Stimulated activated CD8-positive, alpha-beta memory T cell treated with anti-CD3 and anti-CD28 coated beads, Interleukin-12 subunit alpha, Interleukin-12 subunit beta, amount 100 ng/mL, for 1 hour (primary cell): ENCODE results near the gene RUNX1.

Experiments used
- DNase-seq: peaks from one replicate; pipeline ENCODE4 v3.0.0-alpha.2; 2020; ENCODE audit warnings: low read depth

RUNX1 gene

DNA sequence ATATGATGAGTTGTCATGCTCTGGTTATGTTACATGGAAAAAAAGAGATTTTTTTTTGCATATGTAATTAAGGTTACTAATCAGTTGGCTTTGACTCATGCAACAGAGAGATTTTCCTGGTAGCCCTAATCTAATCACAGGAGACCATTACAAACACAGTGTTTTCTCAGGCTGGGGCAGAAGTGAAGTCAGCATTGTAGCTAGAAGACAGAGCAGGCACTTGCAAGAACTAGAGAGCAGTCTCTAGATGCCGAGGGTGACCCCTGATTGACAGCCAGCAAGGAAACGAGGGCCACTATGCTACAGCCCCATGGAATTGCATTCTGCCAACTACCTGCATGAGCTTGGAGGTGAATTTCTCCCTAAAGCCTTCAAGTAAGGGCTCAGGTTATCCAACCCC lies 151.3 kb downstream of the RUNX1 start:
- no peak for DNase-seq

DNA sequence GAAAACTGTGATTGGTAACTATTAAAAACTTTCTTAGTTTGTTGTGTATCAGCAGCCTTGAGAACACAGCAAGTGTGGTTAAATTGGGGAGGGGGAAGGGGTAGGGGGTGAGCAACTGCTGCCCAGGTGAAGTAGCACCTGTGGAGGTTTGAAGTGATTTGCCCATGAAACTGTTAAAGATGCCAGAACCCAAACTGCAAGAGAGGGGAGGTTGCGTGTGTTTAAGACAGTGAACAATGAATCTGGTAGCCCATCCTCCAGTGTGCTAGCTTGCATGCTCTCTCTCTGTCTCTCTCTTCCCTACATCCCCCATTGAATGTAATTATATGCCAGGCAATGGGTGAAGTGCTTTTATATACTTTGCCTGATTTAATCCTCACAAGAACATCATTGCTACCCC lies 154.7 kb downstream of the RUNX1 start:
- DNase-seq = no peak

GRCh38 chr21:34892209-34892608 lies 156.9 kb downstream of the RUNX1 start:
- DNase-seq = no peak

DNA sequence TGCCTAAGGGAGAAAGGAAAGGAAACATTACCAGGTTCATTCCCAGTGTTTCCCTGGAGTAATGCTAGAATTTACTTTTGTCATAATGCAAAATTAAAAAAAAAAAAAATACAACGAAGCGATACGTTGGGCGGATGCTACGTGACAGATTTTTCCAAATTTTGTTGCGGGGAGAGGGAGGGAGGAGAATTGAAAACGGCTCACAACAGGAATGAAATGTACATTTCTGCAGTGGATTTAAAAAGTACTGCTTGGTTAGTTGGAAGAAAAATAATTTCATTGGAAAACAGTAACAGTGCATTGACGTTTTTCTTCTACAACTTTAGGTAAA lies 157.5 kb downstream of the RUNX1 start:
- no peak for DNase-seq

GRCh38 chr21:34890724-34891612 lies 158.1 kb downstream of the RUNX1 start:
- no peak for DNase-seq

GRCh38 chr21:34890470-34890723 lies 158.7 kb downstream of the RUNX1 start:
- DNase-seq = no peak

DNA sequence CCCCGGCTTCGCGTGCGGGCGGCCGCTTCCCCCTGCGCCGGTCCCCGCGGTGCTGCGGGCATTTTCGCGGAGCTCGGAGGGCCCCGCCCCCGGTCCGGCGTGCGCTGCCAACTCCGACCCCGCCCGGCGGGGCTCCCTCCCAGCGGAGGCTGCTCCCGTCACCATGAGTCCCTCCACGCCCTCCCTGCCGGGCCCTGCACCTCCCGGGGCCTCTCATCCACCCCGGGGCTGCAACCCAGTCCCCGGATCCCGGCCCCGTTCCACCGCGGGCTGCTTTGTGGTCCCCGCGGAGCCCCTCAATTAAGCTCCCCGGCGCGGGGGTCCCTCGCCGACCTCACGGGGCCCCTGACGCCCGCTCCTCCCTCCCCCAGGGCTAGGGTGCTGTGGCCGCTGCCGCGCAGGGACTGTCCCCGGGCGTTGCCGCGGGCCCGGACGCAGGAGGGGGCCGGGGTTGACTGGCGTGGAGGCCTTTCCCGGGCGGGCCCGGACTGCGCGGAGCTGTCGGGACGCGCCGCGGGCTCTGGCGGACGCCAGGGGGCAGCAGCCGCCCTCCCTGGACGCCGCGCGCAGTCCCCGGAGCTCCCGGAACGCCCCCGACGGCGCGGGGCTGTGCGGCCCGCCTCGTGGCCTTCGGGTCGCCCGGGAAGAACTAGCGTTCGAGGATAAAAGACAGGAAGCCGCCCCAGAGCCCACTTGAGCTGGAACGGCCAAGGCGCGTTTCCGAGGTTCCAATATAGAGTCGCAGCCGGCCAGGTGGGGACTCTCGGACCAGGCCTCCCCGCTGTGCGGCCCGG lies 159.2 kb downstream of the RUNX1 start:
- DNase-seq = peak; percentile 52

DNA sequence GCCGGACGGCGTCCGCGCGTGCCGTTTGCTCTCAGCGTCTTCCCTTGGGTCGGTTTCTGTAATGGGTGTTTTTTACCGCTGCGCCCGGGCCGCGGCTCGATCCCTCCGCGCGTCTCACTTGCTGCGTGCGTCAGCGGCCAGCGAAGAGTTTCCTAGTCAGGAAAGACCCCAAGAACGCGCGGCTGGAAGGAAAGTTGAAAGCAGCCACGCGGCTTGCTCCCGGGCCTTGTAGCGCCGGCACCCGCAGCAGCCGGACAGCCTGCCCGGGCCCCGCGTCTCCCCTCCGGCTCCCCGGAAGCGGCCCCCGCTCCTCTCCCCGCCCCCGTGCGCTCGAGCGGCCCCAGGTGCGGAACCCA lies 159.8 kb downstream of the RUNX1 start:
- DNase-seq = no peak

DNA sequence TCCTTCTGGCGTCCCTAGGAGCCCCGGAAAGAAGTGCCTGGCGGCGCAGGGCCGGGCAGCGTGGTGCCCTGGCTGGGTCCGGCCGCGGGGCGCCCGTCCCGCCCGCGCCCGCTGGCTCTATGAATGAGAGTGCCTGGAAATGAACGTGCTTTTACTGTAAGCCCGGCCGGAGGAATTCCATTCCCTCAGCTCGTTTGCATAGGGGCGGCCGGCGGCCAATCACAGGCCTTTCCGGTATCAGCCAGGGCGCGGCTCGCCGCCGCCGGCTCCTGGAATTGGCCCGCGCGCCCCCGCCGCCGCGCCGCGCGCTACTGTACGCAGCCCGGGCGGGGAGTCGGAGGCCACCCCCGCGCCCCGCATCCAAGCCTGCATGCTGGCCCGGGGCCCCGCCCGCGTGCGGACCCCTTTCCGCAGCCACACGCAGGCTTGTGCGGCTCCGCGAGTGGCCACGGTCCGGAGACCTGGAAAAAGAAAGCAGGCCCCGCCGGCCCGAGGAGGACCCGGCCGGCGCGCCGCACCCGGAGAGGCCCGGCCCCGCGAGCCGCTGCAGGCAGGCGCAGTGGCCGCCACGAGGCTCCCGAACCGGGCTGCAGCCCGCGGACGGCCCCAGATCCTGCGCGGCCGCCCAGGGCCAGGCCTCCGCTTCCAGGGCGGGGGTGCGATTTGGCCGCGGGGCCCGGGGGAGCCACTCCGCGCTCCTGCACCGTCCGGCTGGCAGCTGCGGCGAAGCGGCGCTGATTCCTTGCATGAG lies 160.4 kb downstream of the RUNX1 start:
- peak; percentile 51 for DNase-seq

GRCh38 chr21:34887725-34888568 lies 161.2 kb downstream of the RUNX1 start:
- peak; percentile 73 for DNase-seq

- DNase-seq = no peak
Measured at GRCh38 chr21:34887105-34887442, 162.0 kb downstream of the RUNX1 start.

DNA sequence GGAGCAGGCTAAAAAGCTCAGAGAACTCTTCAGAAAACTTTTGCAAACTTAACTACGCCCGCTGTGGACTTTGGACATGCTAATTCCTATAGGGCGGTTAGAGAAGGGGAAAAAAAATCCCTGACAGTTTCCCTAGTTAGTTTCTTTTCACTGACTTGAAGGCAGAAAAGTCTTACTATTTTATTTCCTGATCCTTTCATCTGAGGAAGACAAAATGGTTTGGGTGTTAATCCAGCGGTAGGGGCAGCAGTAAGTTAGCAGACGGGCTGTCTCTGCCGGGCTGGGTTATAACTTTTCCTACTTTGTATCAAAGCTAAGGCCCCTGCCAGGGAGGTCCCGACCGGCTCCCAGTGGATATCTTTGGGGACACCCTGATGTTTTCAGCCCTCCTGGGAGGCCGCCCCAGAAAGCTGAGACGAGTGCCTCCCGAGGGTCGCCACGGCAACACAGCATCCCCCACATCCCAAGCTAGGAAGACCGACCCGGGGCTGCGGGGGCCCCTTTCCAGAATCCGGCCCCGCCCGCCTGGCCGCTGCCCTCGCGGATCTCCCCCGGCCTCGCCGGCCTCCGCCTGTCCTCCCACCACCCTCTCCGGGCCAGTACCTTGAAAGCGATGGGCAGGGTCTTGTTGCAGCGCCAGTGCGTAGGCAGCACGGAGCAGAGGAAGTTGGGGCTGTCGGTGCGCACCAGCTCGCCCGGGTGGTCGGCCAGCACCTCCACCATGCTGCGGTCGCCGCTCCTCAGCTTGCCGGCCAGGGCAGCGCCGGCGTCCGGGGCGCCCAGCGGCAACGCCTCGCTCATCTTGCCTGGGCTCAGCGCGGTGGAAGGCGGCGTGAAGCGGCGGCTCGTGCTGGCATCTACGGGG lies 162.6 kb downstream of the RUNX1 start:
- no peak for DNase-seq

- no peak for DNase-seq
Measured at GRCh38 chr21:34885626-34886239, 163.4 kb downstream of the RUNX1 start.

DNA sequence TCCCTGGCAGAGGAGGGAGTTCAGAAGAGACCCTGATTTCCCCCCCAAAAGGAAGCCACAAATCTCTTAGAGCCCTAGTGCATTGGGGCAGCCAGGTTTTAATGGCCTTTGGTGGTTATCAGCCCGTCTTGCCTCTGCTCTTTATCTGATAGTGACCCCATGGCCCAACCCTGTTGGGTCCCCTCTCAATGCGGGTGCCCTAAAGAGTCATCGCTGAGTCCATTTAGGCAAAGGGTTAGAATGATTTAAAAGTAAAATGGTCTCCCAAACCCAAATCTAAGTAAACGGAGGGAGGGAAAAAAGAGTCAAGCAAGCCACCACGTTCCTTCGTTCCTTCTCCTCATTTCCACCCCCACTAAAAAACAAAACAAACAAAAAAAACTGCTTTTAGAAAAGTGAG lies 164.0 kb downstream of the RUNX1 start:
- no peak for DNase-seq

DNA sequence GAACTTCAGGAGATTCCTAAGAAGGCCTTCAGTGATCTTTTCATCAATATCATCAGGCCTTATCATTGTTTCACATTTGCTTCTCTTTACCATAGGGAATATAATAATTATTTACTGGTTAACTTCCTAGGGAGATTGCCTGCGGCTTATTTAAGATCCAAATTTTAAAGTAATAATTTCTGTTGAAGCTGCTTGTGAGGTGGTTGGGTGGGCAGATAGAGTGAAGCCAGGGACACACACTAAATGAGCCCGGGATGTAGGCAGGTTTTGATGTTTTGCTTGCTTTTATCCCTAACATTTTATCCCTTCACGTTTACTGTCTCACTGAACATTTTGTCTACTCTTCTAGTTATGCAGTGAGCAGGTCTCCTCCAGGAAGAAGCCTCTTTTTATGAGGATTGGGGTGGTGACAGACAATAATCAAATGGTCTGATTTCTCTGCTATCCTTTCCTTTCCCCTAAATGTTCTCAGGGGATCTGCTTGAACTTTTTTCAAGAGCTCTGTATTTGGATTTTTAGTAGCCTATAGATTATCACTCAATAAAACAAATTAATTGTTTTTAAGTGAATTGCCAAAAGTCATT lies 164.7 kb downstream of the RUNX1 start:
- no peak for DNase-seq

DNA sequence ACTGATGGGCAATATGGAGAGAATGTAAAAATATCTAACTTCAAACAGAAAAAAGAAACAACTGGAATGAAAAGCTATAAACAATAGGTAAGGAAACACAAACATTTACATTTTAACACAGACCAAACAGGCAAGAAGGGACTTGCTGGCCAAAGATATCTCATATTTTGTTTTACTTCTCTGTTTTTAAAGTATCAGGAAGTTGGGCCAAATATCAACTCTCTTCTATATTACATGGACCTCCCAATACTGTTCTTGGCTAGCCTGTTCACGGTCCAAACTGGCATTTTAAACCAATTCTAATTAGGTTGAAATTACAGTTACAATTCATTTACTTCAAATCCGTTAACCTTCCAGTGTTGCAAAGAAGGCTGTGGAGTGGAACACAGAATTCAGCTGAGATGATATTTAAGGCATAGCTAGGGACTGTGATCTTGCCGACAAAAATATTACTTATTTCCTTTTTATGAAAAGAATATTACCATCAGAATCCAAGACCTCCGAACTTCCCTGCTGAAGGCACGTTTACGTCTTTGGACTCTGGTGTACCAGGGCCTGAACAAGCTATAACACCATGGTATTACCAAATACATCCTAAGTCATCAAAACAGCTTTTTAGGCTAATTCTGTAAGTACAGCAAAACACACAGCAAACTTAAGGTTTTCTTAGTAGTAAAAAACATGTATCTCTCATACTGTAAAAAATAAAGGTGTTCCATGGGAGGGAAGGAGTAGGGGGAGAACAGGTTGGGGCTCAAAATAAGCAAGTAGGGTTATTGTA lies 165.4 kb downstream of the RUNX1 start:
- DNase-seq = no peak

DNA sequence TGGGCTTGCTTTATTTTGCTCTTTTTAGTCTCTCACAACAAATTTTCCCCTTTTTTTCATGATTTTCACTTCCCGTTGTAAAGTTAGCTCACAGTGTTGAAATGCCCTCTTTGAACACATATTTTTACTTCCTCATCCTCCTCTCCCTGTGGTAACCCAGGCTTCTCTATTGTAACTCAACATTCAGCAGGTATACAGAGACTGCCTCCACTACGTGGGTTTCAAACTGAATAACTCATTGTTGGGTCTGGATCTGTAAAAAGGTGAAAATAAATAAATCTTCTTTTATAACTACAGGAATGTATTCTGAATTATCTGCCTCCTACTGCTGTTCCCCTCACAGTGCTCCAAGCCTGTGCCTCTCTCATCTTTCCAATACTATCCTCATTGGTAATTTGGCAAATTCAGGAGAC lies 166.4 kb downstream of the RUNX1 start:
- no peak for DNase-seq

DNA sequence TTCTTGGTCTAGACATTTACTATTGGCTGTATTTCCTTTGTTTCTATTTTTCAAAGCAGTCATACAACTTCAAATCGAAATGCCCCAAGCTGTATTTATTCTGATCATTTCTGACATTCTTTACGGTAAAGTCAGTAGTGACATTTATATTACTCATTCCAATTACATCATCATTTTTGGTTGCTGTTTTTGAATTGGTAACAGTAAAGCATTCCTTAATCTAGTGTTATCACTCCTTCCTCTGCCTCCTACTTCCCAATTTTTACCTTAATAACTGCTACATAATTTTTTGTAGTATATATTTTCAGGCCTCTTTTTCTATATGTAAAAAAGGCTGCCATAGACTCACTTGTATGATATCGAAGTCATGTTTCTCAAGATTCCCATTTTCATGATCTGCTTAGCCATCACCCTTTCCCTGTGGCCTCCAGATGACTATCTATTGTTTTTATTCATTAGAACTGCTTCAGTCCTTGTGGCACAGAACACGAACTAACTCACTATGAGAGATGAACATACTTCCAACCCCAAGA lies 167.2 kb downstream of the RUNX1 start:
- no peak for DNase-seq

DNA sequence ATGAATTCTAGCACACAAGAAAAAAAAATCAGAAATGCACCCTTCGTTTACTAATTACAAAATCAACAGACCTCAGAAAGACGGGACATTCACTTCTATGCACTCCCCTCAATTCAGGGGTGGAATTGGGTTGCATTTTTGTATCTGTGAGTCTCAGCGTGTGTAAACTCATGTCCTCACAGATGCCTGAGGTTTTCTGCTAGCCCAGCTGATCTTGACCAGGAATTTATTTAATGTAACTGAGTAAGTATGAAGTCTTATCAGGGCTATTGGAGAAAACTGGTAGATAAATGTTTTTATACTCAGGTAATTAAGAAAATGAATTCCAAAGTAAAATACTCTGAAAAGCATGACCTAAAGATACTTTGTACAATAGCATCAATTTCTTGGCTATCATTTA lies 167.7 kb downstream of the RUNX1 start:
- no peak for DNase-seq
